ENCODE results near the gene GALNT11. TPM values are rescaled to one million over a fixed set of nuclear protein-coding genes. Genes with fewer than 3 reads are reported as not detected.
"Not testable (repeated sequence)": the region's sequence is repeated elsewhere in the genome, so short reads cannot be mapped to it uniquely, and the experiment has no call there.

The GALNT11 gene
- polyA plus RNA-seq, 2 donors, result 14.1 to 17.7 TPM

- WGBS, 2 donors, result 10% methylated on average over 39 to 41 of the region's 41 CpGs
- H3K36me3 ChIP-seq (ENCODE audit: control insufficient read depth in 2 of 2, insufficient read depth in 2 of 2, low read length in 1 of 2), result no peaks in the 10 kb centered on the region
- H3K27ac ChIP-seq (ENCODE audit: low read depth in 2 of 2, low read length in 1 of 2), result peak overlapping the region; percentile 79 to 81
- no peaks in the 10 kb centered on the region for H3K27me3 ChIP-seq (ENCODE audit: control insufficient read depth in 1 of 2, insufficient read depth in 2 of 2, low read length in 2 of 2)
- H3K9me3 ChIP-seq (ENCODE audit: control insufficient read depth in 2 of 2, insufficient read depth in 1 of 2, low read depth in 1 of 2, low read length in 1 of 2), result no peaks in the 10 kb centered on the region
- H3K4me3 ChIP-seq (ENCODE audit: low read depth in 1 of 2, low read length in 2 of 2), result peak overlapping the region; percentile 64 to 89
- H3K4me1 ChIP-seq (ENCODE audit: control insufficient read depth in 2 of 2, insufficient read depth in 2 of 2, low read length in 1 of 2), result peaks cover 0 to 4% of the 10 kb centered on the region in 2 donors
Measured at GRCh38 chr7:152025937-152026890, 740 bp downstream of the GALNT11 start.

GRCh38 chr7:152027491-152028365 lies 2.3 kb downstream of the GALNT11 start:
- not testable (repeated sequence) for H3K9me3 ChIP-seq (ENCODE audit: control insufficient read depth in 2 of 2, insufficient read depth in 1 of 2, low read depth in 1 of 2, low read length in 1 of 2); H3K27ac ChIP-seq (ENCODE audit: low read depth in 2 of 2, low read length in 1 of 2); H3K4me3 ChIP-seq (ENCODE audit: low read depth in 1 of 2, low read length in 2 of 2); H3K27me3 ChIP-seq (ENCODE audit: control insufficient read depth in 1 of 2, insufficient read depth in 2 of 2, low read length in 2 of 2); H3K4me1 ChIP-seq (ENCODE audit: control insufficient read depth in 2 of 2, insufficient read depth in 2 of 2, low read length in 1 of 2); H3K36me3 ChIP-seq (ENCODE audit: control insufficient read depth in 2 of 2, insufficient read depth in 2 of 2, low read length in 1 of 2)
- WGBS, 2 donors, result 95% methylated on average over 20 of the region's 20 CpGs

DNA sequence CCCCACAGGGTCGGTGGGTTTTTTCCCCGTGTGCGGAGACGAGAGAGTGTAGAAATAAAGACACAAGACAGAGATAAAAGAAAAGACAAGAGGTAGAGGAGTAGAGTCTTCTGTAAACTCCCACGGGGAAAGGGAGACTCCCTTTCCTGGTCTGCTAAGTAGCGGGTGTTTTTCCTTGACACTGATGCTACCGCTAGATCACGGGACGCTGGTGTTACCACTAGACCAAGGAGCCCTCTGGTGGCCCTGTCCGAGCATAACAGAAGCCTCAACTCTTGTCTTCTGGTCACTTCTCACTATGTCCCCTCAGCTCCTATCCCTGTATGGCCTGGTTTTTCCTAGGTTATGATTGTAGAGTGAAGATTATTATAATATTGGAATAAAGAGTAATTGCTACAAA lies 4.6 kb downstream of the GALNT11 start:
- H3K9me3 ChIP-seq (ENCODE audit: control insufficient read depth in 2 of 2, insufficient read depth in 1 of 2, low read depth in 1 of 2, low read length in 1 of 2); H3K27me3 ChIP-seq (ENCODE audit: control insufficient read depth in 1 of 2, insufficient read depth in 2 of 2, low read length in 2 of 2); H3K4me1 ChIP-seq (ENCODE audit: control insufficient read depth in 2 of 2, insufficient read depth in 2 of 2, low read length in 1 of 2); H3K36me3 ChIP-seq (ENCODE audit: control insufficient read depth in 2 of 2, insufficient read depth in 2 of 2, low read length in 1 of 2); H3K4me3 ChIP-seq (ENCODE audit: low read depth in 1 of 2, low read length in 2 of 2); H3K27ac ChIP-seq (ENCODE audit: low read depth in 2 of 2, low read length in 1 of 2): not testable (repeated sequence)
- 84 to 88% methylated on average over 10 of the region's 10 CpGs for WGBS, 2 donors

- not testable (repeated sequence) for H3K27me3 ChIP-seq (ENCODE audit: control insufficient read depth in 1 of 2, insufficient read depth in 2 of 2, low read length in 2 of 2); H3K27ac ChIP-seq (ENCODE audit: low read depth in 2 of 2, low read length in 1 of 2); H3K9me3 ChIP-seq (ENCODE audit: control insufficient read depth in 2 of 2, insufficient read depth in 1 of 2, low read depth in 1 of 2, low read length in 1 of 2); H3K4me1 ChIP-seq (ENCODE audit: control insufficient read depth in 2 of 2, insufficient read depth in 2 of 2, low read length in 1 of 2); H3K36me3 ChIP-seq (ENCODE audit: control insufficient read depth in 2 of 2, insufficient read depth in 2 of 2, low read length in 1 of 2); H3K4me3 ChIP-seq (ENCODE audit: low read depth in 1 of 2, low read length in 2 of 2)
- 44 to 63% methylated on average over 1 of the region's 1 CpG for WGBS, 2 donors
Measured at GRCh38 chr7:152030639-152031038, 5.2 kb downstream of the GALNT11 start.

- H3K36me3 ChIP-seq (ENCODE audit: control insufficient read depth in 2 of 2, insufficient read depth in 2 of 2, low read length in 1 of 2), result no peaks in the 10 kb centered on the region
- no peaks in the 10 kb centered on the region for H3K27me3 ChIP-seq (ENCODE audit: control insufficient read depth in 1 of 2, insufficient read depth in 2 of 2, low read length in 2 of 2)
- no peaks in the 10 kb centered on the region for H3K9me3 ChIP-seq (ENCODE audit: control insufficient read depth in 2 of 2, insufficient read depth in 1 of 2, low read depth in 1 of 2, low read length in 1 of 2)
- no peaks in the 10 kb centered on the region for H3K4me1 ChIP-seq (ENCODE audit: control insufficient read depth in 2 of 2, insufficient read depth in 2 of 2, low read length in 1 of 2)
- 98 to 99% methylated on average over 5 of the region's 5 CpGs for WGBS, 2 donors
- no peak overlapping the region for H3K4me3 ChIP-seq (ENCODE audit: low read depth in 1 of 2, low read length in 2 of 2)
- H3K27ac ChIP-seq (ENCODE audit: low read depth in 2 of 2, low read length in 1 of 2), result no peak overlapping the region
Measured at GRCh38 chr7:152035817-152036216, 10.3 kb downstream of the GALNT11 start.

DNA sequence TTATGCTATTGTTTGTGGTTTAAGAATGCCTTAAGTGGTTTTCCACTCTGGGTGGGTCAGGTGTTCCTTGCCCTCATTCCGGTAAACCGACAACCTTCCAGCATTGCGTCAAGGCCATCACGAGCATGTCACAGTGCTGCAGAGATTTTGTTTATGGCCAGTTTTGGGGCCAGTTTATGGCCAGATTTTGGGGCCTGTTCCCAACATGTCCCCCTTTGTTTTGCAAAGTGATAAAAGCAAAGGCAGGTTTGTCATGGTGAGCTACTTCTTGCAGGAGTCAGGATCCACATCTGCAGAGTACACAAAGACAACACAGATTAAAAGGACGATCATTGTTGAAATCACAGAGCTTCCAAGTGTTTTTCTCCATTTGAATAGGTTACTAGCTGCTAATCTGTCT lies 12.9 kb downstream of the GALNT11 start:
- H3K4me3 ChIP-seq (ENCODE audit: low read depth in 1 of 2, low read length in 2 of 2); H3K4me1 ChIP-seq (ENCODE audit: control insufficient read depth in 2 of 2, insufficient read depth in 2 of 2, low read length in 1 of 2); H3K36me3 ChIP-seq (ENCODE audit: control insufficient read depth in 2 of 2, insufficient read depth in 2 of 2, low read length in 1 of 2); H3K9me3 ChIP-seq (ENCODE audit: control insufficient read depth in 2 of 2, insufficient read depth in 1 of 2, low read depth in 1 of 2, low read length in 1 of 2); H3K27me3 ChIP-seq (ENCODE audit: control insufficient read depth in 1 of 2, insufficient read depth in 2 of 2, low read length in 2 of 2); H3K27ac ChIP-seq (ENCODE audit: low read depth in 2 of 2, low read length in 1 of 2): not testable (repeated sequence)
- 97 to 99% methylated on average over 5 of the region's 5 CpGs for WGBS, 2 donors

- 46 to 58% methylated on average over 8 of the region's 8 CpGs for WGBS, 2 donors
- H3K36me3 ChIP-seq (ENCODE audit: control insufficient read depth in 2 of 2, insufficient read depth in 2 of 2, low read length in 1 of 2); H3K27me3 ChIP-seq (ENCODE audit: control insufficient read depth in 1 of 2, insufficient read depth in 2 of 2, low read length in 2 of 2); H3K4me1 ChIP-seq (ENCODE audit: control insufficient read depth in 2 of 2, insufficient read depth in 2 of 2, low read length in 1 of 2); H3K9me3 ChIP-seq (ENCODE audit: control insufficient read depth in 2 of 2, insufficient read depth in 1 of 2, low read depth in 1 of 2, low read length in 1 of 2); H3K27ac ChIP-seq (ENCODE audit: low read depth in 2 of 2, low read length in 1 of 2); H3K4me3 ChIP-seq (ENCODE audit: low read depth in 1 of 2, low read length in 2 of 2): not testable (repeated sequence)
Measured at GRCh38 chr7:152043086-152043485, 17.6 kb downstream of the GALNT11 start.

DNA sequence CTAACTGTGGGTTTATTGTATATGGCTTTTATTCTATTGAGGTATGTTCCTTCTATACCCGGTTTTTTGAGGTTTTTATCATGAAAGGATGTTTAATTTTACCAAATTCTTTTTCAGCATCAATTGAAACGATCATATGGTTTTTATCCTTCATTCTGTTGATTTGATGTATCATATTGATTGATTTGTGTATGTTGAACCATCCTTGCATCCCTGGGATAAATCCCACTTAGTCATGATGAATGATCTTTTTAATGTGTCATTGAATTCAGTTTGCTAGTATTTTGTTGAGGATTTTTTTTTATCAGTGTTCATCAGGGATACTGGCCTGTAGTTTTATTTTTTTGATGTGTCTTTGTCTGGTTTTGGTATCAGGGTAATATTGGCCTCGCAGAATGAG lies 19.4 kb downstream of the GALNT11 start:
- not testable (repeated sequence) for H3K4me3 ChIP-seq (ENCODE audit: low read depth in 1 of 2, low read length in 2 of 2); H3K36me3 ChIP-seq (ENCODE audit: control insufficient read depth in 2 of 2, insufficient read depth in 2 of 2, low read length in 1 of 2); H3K27me3 ChIP-seq (ENCODE audit: control insufficient read depth in 1 of 2, insufficient read depth in 2 of 2, low read length in 2 of 2); H3K27ac ChIP-seq (ENCODE audit: low read depth in 2 of 2, low read length in 1 of 2); H3K4me1 ChIP-seq (ENCODE audit: control insufficient read depth in 2 of 2, insufficient read depth in 2 of 2, low read length in 1 of 2); H3K9me3 ChIP-seq (ENCODE audit: control insufficient read depth in 2 of 2, insufficient read depth in 1 of 2, low read depth in 1 of 2, low read length in 1 of 2)
- WGBS, 2 donors, result 90 to 92% methylated on average over 3 of the region's 3 CpGs

GRCh38 chr7:152046531-152046930 lies 21.1 kb downstream of the GALNT11 start:
- Histone ChIP-seq H3K9me3 (ENCODE audit: control insufficient read depth in 2 of 2, insufficient read depth in 1 of 2, low read depth in 1 of 2, low read length in 1 of 2) (no peaks in the 10 kb centered on the region), H3K4me3 (ENCODE audit: low read depth in 1 of 2, low read length in 2 of 2) (no peak overlapping the region), H3K4me1 (ENCODE audit: control insufficient read depth in 2 of 2, insufficient read depth in 2 of 2, low read length in 1 of 2) (peaks cover 0 to 9% of the 10 kb centered on the region in 2 donors), H3K27ac (ENCODE audit: low read depth in 2 of 2, low read length in 1 of 2) (no peak overlapping the region), H3K27me3 (ENCODE audit: control insufficient read depth in 1 of 2, insufficient read depth in 2 of 2, low read length in 2 of 2) (no peaks in the 10 kb centered on the region), H3K36me3 (ENCODE audit: control insufficient read depth in 2 of 2, insufficient read depth in 2 of 2, low read length in 1 of 2) (no peaks in the 10 kb centered on the region)

All from esophagus (tissue), 2 donors.